Hepatocyte (in vitro differentiated cells): ENCODE results near the gene PCDH9.

Source experiments
- EZH2phosphoT487 ChIP-seq: fragments of 200-600 bp; sonication (generic); IDR thresholded peaks from one replicate; pipeline ENCODE4 v1.6.1; 2018; ENCODE audit warnings: antibody characterized with exemption, mild to moderate bottlenecking, low read depth, moderate library complexity; ENCODE audit not compliant: unreplicated experiment, severe bottlenecking
- TF ChIP-seq, protein P1 (sequence below): fragments of 200-600 bp; sonication (generic); IDR thresholded peaks from 2 replicates; pipeline ENCODE4 v1.5.1; 2016; ENCODE audit warnings: antibody characterized with exemption, mild to moderate bottlenecking; ENCODE audit not compliant: poor library complexity

DNA sequence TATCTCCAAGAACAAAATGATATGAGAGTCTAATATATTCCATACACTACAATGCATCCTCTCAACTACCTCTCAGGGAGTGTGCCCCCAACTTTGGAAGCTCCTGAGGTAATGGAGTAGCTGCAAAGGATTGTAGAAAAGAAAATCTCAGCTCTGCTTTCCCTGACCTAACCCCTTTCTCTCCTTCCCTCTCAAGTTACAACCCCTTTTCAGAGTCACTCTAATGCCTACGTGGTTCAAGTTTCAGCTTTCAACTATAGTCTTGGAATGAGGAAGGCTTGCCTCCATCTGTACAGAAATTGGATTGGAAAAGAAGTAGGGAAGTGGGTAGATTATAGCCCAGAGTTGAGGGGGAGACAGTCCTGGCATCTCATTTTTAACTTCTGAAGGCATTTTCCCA, 256.0 kb downstream of the PCDH9 start:
- TF ChIP-seq EZH2phosphoT487: no peak
- TF ChIP-seq, protein P1, sequence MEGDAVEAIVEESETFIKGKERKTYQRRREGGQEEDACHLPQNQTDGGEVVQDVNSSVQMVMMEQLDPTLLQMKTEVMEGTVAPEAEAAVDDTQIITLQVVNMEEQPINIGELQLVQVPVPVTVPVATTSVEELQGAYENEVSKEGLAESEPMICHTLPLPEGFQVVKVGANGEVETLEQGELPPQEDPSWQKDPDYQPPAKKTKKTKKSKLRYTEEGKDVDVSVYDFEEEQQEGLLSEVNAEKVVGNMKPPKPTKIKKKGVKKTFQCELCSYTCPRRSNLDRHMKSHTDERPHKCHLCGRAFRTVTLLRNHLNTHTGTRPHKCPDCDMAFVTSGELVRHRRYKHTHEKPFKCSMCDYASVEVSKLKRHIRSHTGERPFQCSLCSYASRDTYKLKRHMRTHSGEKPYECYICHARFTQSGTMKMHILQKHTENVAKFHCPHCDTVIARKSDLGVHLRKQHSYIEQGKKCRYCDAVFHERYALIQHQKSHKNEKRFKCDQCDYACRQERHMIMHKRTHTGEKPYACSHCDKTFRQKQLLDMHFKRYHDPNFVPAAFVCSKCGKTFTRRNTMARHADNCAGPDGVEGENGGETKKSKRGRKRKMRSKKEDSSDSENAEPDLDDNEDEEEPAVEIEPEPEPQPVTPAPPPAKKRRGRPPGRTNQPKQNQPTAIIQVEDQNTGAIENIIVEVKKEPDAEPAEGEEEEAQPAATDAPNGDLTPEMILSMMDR: no peak
